K562 (cell line): Measurements from ENCODE around the gene HMG20B. TPM values are rescaled to one million over a fixed set of nuclear protein-coding genes. Genes with fewer than 3 reads are reported as not detected.

ENCODE experiments used
- ARNT ChIP-seq, 2 experiments: fragments of 450-650 bp; IDR thresholded peaks; 2 replicates each; pipeline ENCODE4 v1.6.1; 2016; ENCODE audit warnings: mild to moderate bottlenecking in 1 of 2
- BCLAF1 ChIP-seq, 2 experiments: fragments of 450-650 bp in 1 of 2; IDR thresholded peaks; 2 replicates each; pipeline ENCODE4 v1.6.1; 2011 to 2017; ENCODE audit warnings: low read depth in 2 of 2, antibody characterized with exemption in 1 of 2, borderline replicate concordance in 1 of 2, low read length in 1 of 2, mild to moderate bottlenecking in 1 of 2, mixed read lengths in 1 of 2; ENCODE audit not compliant: control insufficient read depth in 1 of 2
- CCNT2 ChIP-seq: IDR thresholded peaks from 2 replicates; pipeline ENCODE4 v1.6.1; 2011; ENCODE audit warnings: borderline replicate concordance, low read depth, mild to moderate bottlenecking, moderate library complexity, mixed read lengths, low read length; ENCODE audit not compliant: insufficient read length; ENCODE audit errors: extremely low read depth
- CHCHD3 ChIP-seq: fragments of 250-450 bp; sonication (Bioruptor Pico); IDR thresholded peaks from 2 replicates; pipeline ENCODE4 v2.1.2; 2022; ENCODE audit warnings: mild to moderate bottlenecking
- MYBL2 ChIP-seq, 2 experiments: fragments of 450-650 bp in 1 of 2; sonication (generic) in 1 of 2; formaldehyde crosslinking in 1 of 2; IDR thresholded peaks; 2 replicates each; pipeline versions ENCODE4 v1.6.1 to v1.8.1; 2017 to 2022; ENCODE audit warnings: borderline replicate concordance in 1 of 2, inconsistent platforms in 1 of 2, low read depth in 1 of 2, mild to moderate bottlenecking in 1 of 2, missing genetic modification reagents in 1 of 2, moderate library complexity in 1 of 2
- NFRKB ChIP-seq: fragments of 450-650 bp; IDR thresholded peaks from 2 replicates; pipeline ENCODE4 v1.6.1; 2016; ENCODE audit warnings: low read depth
- NR4A1 ChIP-seq, 2 experiments: fragments of 250-450 bp in 1 of 2; fragments of 450-650 bp in 1 of 2; sonication (Bioruptor Pico) in 1 of 2; IDR thresholded peaks; 2 replicates each; pipeline versions ENCODE4 v1.4.0 to v1.6.1; 2016 to 2020; ENCODE audit warnings: mild to moderate bottlenecking in 2 of 2, missing compliant biosample characterization in 1 of 2, missing genetic modification characterization in 1 of 2, moderate library complexity in 1 of 2
- PCBP1 ChIP-seq: fragments of 200-400 bp; formaldehyde crosslinking; IDR thresholded peaks from 2 replicates; pipeline ENCODE4 v1.6.1; 2018; ENCODE audit warnings: mild to moderate bottlenecking, low read depth, low read length; ENCODE audit not compliant: poor library complexity, severe bottlenecking
- RBBP5 ChIP-seq: fragments of 200-600 bp; sonication (generic); IDR thresholded peaks from 2 replicates; pipeline ENCODE4 v1.6.1; 2012; ENCODE audit warnings: borderline replicate concordance, mild to moderate bottlenecking, low read length, control low read depth, inconsistent platforms; ENCODE audit not compliant: insufficient read depth, poor library complexity, severe bottlenecking
- ZFP30 ChIP-seq: fragments of 250-450 bp; sonication (Bioruptor Pico); IDR thresholded peaks from 2 replicates; pipeline ENCODE4 v1.8.0; 2022; ENCODE audit warnings: moderate library complexity, mild to moderate bottlenecking, inconsistent platforms, borderline replicate concordance
- ZFP36 ChIP-seq: fragments of 150-350 bp; IDR thresholded peaks from 2 replicates; pipeline ENCODE4 v1.6.1; 2018; ENCODE audit warnings: low read length, low read depth; ENCODE audit not compliant: partially characterized antibody
- ZNF239 ChIP-seq: fragments of 250-450 bp; sonication (Bioruptor Pico); IDR thresholded peaks from 2 replicates; pipeline ENCODE4 v1.4.0; 2020; ENCODE audit warnings: mild to moderate bottlenecking
- ZNF318 ChIP-seq, 2 experiments: fragments of 450-650 bp; IDR thresholded peaks; 2 replicates each; pipeline ENCODE4 v1.6.1; 2016; ENCODE audit warnings: mild to moderate bottlenecking in 2 of 2, borderline replicate concordance in 1 of 2, low read depth in 1 of 2, moderate library complexity in 1 of 2
- ZNF717 ChIP-seq: fragments of 250-450 bp; sonication (Bioruptor Pico); IDR thresholded peaks from 2 replicates; pipeline ENCODE4 v1.5.0; 2021
- polyA plus RNA-seq, 8 experiments: library from polyadenylated mRNA; depleted of rRNA in 4 of 8; stranded (reverse) in 5 of 8; unstranded in 3 of 8; fragments of >200 nt; fragmentation: Nextera tagmentation in 2 of 8; fragmentation: Illumina TruSeq in 1 of 8; extraction: Ambion mirVana in 2 of 8; extraction: Trizol in 1 of 8; gene quantifications; 2 replicates each; pipeline versions ENCODE4 v1.2.1 to v1.2.3, GENCODE V29; 2011 to 2014; ENCODE audit warnings: inconsistent platforms in 1 of 8, missing spikeins in 1 of 8
- total RNA-seq, 7 experiments: library from RNA; depleted of rRNA in 6 of 7; stranded (reverse); fragments of >200 nt in 6 of 7; fragmentation: Illumina TruSeq in 2 of 7; extraction: Trizol in 2 of 7; gene quantifications; 2 replicates each; pipeline versions ENCODE4 v1.2.1 to v1.2.3, GENCODE V29; 2011 to 2021; ENCODE audit warnings: low replicate concordance in 1 of 7

HMG20B gene
- total and polyA plus RNA-seq, 9 of the 15 experiments (the other 6 are each of a cell fraction or from before 2014, with no cell fraction given), result 0.35 to 172 (median 38.6) TPM

GRCh38 chr19:3576696-3577443 is 4.1 kb downstream of the HMG20B start (continued):
- TF ChIP-seq NR4A1 (CRISPR knock-in tag; IDR thresholded peaks at IDR 0.05) (no peak), NR4A1 (tag; IDR thresholded peaks at IDR 0.05) (no peak), PCBP1 (peak; percentile 95), ZFP30 (CRISPR knock-in tag) (no peak), ZNF717 (CRISPR knock-in tag) (no peak), ZNF318 (IDR thresholded peaks at IDR 0.05; ENCODE audit: borderline replicate concordance in 1 of 2, low read depth in 1 of 2) (no peak), ARNT (IDR thresholded peaks at IDR 0.05) (no peak), CHCHD3 (CRISPR knock-in tag) (no peak), NFRKB (no peak), BCLAF1 (IDR thresholded peaks at IDR 0.05; ENCODE audit: borderline replicate concordance in 1 of 2, control insufficient read depth in 1 of 2, low read depth in 2 of 2, low read length in 1 of 2) (no peak), CCNT2 (peak; percentile 36), ZNF239 (CRISPR knock-in tag) (no peak), ZFP36 (no peak), RBBP5 (no peak), MYBL2 (IDR thresholded peaks at IDR 0.05; ENCODE audit: low read depth) (no peak), MYBL2 (CRISPR knock-in tag; IDR thresholded peaks at IDR 0.05; ENCODE audit: borderline replicate concordance) (no peak)
